Cardiac fibroblast (primary cell): ENCODE measurements around the gene TGM1.
A peak's percentile ranks its signal among the peaks of the same experiment; 100 is the strongest.

ENCODE experiments used
- DNase-seq, 2 donors: peaks; one replicate each; pipeline versions ENCODE4 v3.0.0 to v3.0.0-alpha.2; 2010; ENCODE audit warnings: low read depth in 2 of 2
- H3K4me3 ChIP-seq, 2 donors: replicated peaks in 1 of 2; 1 replicate in 1 of 2; 2 replicates in 1 of 2; pipeline ENCODE4 v1.5.1; 2011; ENCODE audit warnings: low read depth in 2 of 2, low read length in 2 of 2, mild to moderate bottlenecking in 2 of 2, moderate library complexity in 1 of 2
- TF ChIP-seq, protein P1 (sequence below): IDR thresholded peaks from one replicate; pipeline ENCODE4 v1.5.1; 2011; ENCODE audit warnings: low read depth, mild to moderate bottlenecking, low read length, inconsistent platforms

The TGM1 gene

DNA sequence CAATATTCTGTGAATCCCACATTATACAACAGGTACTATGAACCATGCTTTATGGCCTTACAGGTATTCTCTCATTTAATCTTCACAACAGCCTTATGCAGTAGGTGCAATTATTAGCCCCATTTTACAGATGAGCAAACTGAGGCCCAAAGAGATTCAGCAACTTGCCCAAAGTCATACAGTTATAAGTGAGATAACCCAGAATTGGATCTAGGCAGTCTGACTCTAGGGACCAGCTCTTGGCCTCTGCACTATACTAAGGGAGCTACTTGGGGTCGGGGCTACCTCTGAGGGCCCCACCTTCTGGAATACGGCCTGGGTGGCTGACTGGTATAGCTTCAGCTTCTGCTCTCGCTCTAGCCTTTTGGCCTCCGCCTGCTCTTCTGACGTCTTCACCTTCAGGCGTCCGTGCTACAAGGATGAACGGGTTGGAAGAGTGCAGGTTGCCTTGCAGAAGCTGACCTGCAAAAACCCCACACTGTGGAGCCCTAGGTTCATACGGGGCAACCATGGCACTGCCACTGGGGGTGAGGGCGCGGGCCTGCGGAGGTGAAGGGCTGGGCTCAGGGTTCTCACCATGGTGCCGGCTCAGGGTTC lies 7.7 kb upstream of the TGM1 start:
- TF ChIP-seq, protein P1, sequence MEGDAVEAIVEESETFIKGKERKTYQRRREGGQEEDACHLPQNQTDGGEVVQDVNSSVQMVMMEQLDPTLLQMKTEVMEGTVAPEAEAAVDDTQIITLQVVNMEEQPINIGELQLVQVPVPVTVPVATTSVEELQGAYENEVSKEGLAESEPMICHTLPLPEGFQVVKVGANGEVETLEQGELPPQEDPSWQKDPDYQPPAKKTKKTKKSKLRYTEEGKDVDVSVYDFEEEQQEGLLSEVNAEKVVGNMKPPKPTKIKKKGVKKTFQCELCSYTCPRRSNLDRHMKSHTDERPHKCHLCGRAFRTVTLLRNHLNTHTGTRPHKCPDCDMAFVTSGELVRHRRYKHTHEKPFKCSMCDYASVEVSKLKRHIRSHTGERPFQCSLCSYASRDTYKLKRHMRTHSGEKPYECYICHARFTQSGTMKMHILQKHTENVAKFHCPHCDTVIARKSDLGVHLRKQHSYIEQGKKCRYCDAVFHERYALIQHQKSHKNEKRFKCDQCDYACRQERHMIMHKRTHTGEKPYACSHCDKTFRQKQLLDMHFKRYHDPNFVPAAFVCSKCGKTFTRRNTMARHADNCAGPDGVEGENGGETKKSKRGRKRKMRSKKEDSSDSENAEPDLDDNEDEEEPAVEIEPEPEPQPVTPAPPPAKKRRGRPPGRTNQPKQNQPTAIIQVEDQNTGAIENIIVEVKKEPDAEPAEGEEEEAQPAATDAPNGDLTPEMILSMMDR: no peak
- DNase-seq: no peak
- H3K4me3 ChIP-seq: peak overlapping the region; percentile 95 to 96

DNA sequence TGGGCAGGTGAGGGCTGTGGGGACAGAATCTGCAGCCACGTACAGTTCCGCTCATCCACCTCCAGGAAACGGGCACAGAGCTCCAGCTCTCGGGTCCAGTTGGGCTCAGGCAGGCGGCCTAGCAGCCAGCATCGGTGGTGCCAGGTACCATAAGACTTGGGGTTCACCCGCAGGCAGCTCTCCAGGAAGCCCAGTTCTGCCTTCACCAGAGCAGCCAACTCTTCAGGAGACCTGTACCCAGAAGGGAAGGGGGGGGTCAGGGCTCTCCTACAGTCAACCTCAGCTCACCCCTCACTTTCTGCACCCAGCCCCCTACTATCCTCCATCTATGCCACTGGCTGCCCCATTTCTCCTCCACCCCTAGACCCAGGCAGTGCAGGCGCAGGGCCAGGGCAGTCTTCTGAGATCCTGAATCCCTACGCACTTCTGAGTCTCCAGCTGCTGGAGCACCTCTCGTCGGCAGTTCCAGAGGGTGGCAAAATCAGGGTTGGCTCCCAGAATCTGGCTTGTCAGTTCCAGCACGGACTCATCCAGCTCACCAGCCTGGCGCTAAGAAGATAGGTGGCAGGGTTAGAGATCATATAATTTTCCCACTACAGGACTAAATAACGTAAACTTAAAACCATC lies 7.0 kb upstream of the TGM1 start:
- no peak for DNase-seq
- H3K4me3 ChIP-seq: no peak overlapping the region
- TF ChIP-seq, protein P1: no peak

DNA sequence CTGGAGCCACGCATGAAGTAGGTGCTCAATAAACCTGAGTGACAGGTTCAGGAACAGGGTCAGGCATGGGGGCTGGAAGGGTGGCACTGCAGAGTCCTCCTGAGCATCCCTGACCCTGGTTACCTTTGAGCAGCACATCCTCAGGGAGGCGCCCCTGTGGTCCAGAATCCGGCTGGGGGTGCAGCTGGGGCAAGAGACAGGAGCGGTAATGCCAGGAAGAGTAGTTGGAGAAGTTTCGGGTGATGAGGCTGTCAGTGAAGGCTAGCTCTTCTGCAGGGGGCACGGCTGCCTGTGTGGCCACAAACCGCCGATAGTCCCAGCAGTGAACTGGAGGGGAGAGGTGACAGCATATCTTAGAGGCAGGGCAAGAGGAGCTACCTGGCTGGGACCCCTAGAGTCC lies 6.4 kb upstream of the TGM1 start:
- no peak for DNase-seq
- H3K4me3 ChIP-seq: no peak overlapping the region
- TF ChIP-seq, protein P1: no peak

DNA sequence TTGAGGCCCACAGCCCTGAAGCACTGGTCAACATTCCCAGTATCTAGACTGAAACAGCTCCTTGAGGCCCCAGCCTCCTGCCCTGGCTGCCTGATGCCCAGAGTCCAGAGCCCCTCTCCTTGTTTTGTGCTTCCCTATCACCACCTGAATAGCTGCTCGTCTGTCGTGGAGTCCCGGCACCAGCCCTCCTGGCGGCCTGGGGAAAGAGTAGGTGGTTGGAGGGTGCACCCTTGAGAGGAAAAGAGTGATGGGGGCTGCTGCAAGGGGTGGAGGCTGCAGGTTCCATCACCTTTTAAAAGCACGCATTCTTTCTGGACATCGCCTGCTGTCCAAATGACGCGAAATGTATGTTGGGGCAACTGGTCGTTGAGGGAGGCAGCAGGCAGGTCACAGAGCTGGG lies 5.2 kb upstream of the TGM1 start:
- TF ChIP-seq, protein P1: no peak
- no peak for DNase-seq
- H3K4me3 ChIP-seq: no peak overlapping the region

DNA sequence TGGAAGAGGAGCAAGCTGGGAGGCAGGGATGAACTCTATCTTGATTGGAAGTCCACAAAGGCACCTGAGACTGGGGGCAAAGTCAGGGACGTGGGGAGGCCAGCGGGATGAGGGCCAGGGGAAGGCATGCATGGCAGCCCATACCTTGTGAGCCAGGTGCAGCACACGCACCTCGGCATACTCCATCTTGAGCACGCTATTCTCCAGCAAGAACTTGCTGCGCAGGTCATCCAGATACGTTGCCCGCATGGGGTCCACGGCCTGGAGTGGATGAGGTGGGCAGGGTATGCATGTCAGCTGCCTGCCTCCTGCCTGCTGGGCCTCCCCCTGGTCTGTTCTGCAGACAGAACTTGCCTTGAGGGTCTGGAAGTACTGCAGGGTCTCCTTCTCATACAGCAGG lies 4.5 kb upstream of the TGM1 start:
- TF ChIP-seq, protein P1: no peak
- no peak for DNase-seq
- H3K4me3 ChIP-seq: no peak overlapping the region

DNA sequence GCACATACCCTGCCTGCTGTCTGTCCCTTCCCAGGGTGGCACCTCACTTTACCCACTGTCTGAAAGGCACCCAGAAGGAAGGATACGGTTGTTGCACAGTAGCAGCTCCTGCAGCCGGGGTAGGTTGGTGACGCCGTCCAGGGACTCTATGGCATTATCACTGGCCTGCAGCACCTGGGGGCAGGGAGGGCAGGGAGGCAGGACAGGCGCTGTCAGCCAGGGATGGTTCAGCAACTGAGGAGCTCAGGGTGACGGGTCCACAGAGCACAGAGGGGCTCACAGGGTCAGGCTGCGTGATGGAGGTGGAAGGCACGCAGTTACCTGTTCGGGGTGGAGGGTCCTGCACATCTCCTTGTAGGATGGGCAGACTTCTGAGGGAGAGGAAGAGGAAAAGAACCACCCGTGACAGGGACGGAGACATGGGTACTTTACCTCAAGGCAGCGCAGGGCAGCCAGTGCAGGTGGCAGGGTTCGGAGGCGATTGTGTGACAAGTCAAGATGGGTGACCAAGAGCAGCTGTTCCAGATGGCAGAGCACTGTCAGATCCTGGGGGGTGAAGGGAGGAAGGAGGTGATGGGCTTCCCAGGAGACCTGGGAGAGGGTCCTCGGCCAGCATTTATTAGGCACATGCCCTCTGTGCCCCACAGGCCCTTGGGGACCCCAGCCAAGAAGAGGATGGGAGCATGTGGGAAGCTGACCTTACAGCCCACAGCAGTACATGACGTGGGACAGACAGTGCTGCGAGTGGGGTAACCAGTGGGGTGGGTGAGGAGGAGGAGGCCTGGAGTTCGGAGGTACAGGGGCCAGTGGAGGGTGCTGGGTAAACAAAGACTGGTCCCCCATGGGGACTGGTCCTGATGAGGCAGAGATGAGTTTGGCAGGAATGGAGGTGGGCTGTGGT lies 3.6 kb upstream of the TGM1 start:
- DNase-seq: no peak
- TF ChIP-seq, protein P1: no peak

More for the DNA sequence above, 3.6 kb upstream of the TGM1 start:
- H3K4me3 ChIP-seq: no peak overlapping the region
